Measurements from ENCODE around the gene VIPR2.

VIPR2 gene

GRCh38 chr7:159192013-159192412 is 47.3 kb upstream of the VIPR2 start:
- H3K4me1 ChIP-seq (ENCODE audit: insufficient read depth, low read length), result peaks cover 22% of the 10 kb centered on the region
- peaks cover 5% of the 10 kb centered on the region for H3K9me3 ChIP-seq (ENCODE audit: insufficient read depth, low read length, severe bottlenecking)
- no peak for TF ChIP-seq CTCF (IDR thresholded peaks at IDR 0.05; ENCODE audit: borderline replicate concordance, extremely low read depth, low read length, poor library complexity, severe bottlenecking)
- TF ChIP-seq EZH2 (IDR thresholded peaks at IDR 0.05; ENCODE audit: borderline replicate concordance, low read depth, low read length, severe bottlenecking), result no peak
- H3K27me3 ChIP-seq (ENCODE audit: insufficient read depth, low read length, poor library complexity), result no peaks in the 10 kb centered on the region
- ATAC-seq (ENCODE audit: insufficient read depth, low read depth) (peak; percentile 37; the same call in 1 of the 3 replicates), DNase-seq (no peak)
- no peaks in the 10 kb centered on the region for H4K20me1 ChIP-seq (ENCODE audit: insufficient read depth, low read length)
- H3K36me3 ChIP-seq (ENCODE audit: insufficient read depth, low read length), result no peaks in the 10 kb centered on the region
- H3K9ac ChIP-seq (ENCODE audit: low read depth, low read length), result no peak overlapping the region
- H3K4me2 ChIP-seq (ENCODE audit: insufficient read depth, low read length), result no peak overlapping the region
- peak overlapping the region; percentile 12; the same call in 1 of the 2 replicates for H3K27ac ChIP-seq (ENCODE audit: low read length)
- no peak overlapping the region for H3K4me3 ChIP-seq (ENCODE audit: low read depth in 1 of 2, low read length in 2 of 2)
- no peak overlapping the region for H2AFZ ChIP-seq (ENCODE audit: low read depth, low read length)
- H3K79me2 ChIP-seq (ENCODE audit: insufficient read depth, low read length), result no peaks in the 10 kb centered on the region

GRCh38 chr7:159191236-159191635 is 46.6 kb upstream of the VIPR2 start:
- H3K4me3 ChIP-seq (ENCODE audit: low read depth in 1 of 2, low read length in 2 of 2), result no peak overlapping the region

GRCh38 chr7:159188011-159188410 is 43.3 kb upstream of the VIPR2 start:
- no peaks in the 10 kb centered on the region for H3K27me3 ChIP-seq (ENCODE audit: insufficient read depth, low read length, poor library complexity)
- no peak for ATAC-seq (ENCODE audit: insufficient read depth, low read depth)
- H3K9me3 ChIP-seq (ENCODE audit: insufficient read depth, low read length, severe bottlenecking), result peaks cover 18% of the 10 kb centered on the region

More at GRCh38 chr7:159191236-159191635, 46.6 kb upstream of the VIPR2 start:
- peaks cover 14% of the 10 kb centered on the region for H3K4me1 ChIP-seq (ENCODE audit: insufficient read depth, low read length)
- no peaks in the 10 kb centered on the region for H3K79me2 ChIP-seq (ENCODE audit: insufficient read depth, low read length)
- H3K9ac ChIP-seq (ENCODE audit: low read depth, low read length), result no peak overlapping the region
- H2AFZ ChIP-seq (ENCODE audit: low read depth, low read length), result peak overlapping the region; percentile 28; the same call in 1 of the 2 replicates
- H3K4me2 ChIP-seq (ENCODE audit: insufficient read depth, low read length), result no peak overlapping the region
- H3K36me3 ChIP-seq (ENCODE audit: insufficient read depth, low read length), result no peaks in the 10 kb centered on the region
- no peak for TF ChIP-seq CTCF (IDR thresholded peaks at IDR 0.05; ENCODE audit: borderline replicate concordance, extremely low read depth, low read length, poor library complexity, severe bottlenecking)
- H3K9me3 ChIP-seq (ENCODE audit: insufficient read depth, low read length, severe bottlenecking), result peaks cover 9% of the 10 kb centered on the region
- no peak for DNase-seq
- no peak overlapping the region for H3K27ac ChIP-seq (ENCODE audit: low read length)
- H4K20me1 ChIP-seq (ENCODE audit: insufficient read depth, low read length), result no peaks in the 10 kb centered on the region
- H3K27me3 ChIP-seq (ENCODE audit: insufficient read depth, low read length, poor library complexity), result no peaks in the 10 kb centered on the region
- ATAC-seq (ENCODE audit: insufficient read depth, low read depth), result no peak

More at GRCh38 chr7:159188011-159188410, 43.3 kb upstream of the VIPR2 start:
- Histone ChIP-seq H2AFZ (ENCODE audit: low read depth, low read length) (no peak overlapping the region), H3K9ac (ENCODE audit: low read depth, low read length) (no peak overlapping the region), H3K36me3 (ENCODE audit: insufficient read depth, low read length) (no peaks in the 10 kb centered on the region), H3K4me2 (ENCODE audit: insufficient read depth, low read length) (no peak overlapping the region), H4K20me1 (ENCODE audit: insufficient read depth, low read length) (no peaks in the 10 kb centered on the region), H3K79me2 (ENCODE audit: insufficient read depth, low read length) (no peaks in the 10 kb centered on the region), H3K4me3 (ENCODE audit: low read depth in 1 of 2, low read length in 2 of 2) (no peak overlapping the region), H3K27ac (ENCODE audit: low read length) (no peak overlapping the region), H3K4me1 (ENCODE audit: insufficient read depth, low read length) (no peaks in the 10 kb centered on the region)
- no peak for DNase-seq
- TF ChIP-seq EZH2 (IDR thresholded peaks at IDR 0.05; ENCODE audit: borderline replicate concordance, low read depth, low read length, severe bottlenecking) (no peak), CTCF (IDR thresholded peaks at IDR 0.05; ENCODE audit: borderline replicate concordance, extremely low read depth, low read length, poor library complexity, severe bottlenecking) (no peak)
